ENCODE data around the gene BAG1. TPM values are rescaled to one million over a fixed set of nuclear protein-coding genes. Genes with fewer than 3 reads are reported as not detected.

BAG1 gene
- total RNA-seq, 1 experiment from 2014 or later, result 51.2 TPM

GRCh38 chr9:33309903-33310302 lies 45.4 kb upstream of the BAG1 start:
- Mint-ChIP-seq H3K36me3 (ENCODE audit: insufficient read depth, unreplicated experiment) (peaks cover 41% of the 10 kb centered on the region), H3K4me3 (ENCODE audit: unreplicated experiment) (no peak overlapping the region), H3K27me3 (ENCODE audit: insufficient read depth, unreplicated experiment) (no peaks in the 10 kb centered on the region), H3K27ac (ENCODE audit: unreplicated experiment) (no peak overlapping the region), H3K4me1 (ENCODE audit: low read depth, unreplicated experiment) (no peaks in the 10 kb centered on the region), H3K9me3 (ENCODE audit: unreplicated experiment) (no peaks in the 10 kb centered on the region)
- ChIA-PET CTCF (interaction anchor here (1.3 kb wide), 1 partner anchor 65 kb away, joined by 4 read pairs; no protein-coding TSS in a partner anchor), POLR2A (interaction anchor here (0.7 kb wide), 1 partner anchor 56 kb away, joined by 6 read pairs; no protein-coding TSS in a partner anchor)
- no peaks in the 10 kb centered on the region for H3K4me1 ChIP-seq
- no peak for TF ChIP-seq CTCF (IDR thresholded peaks at IDR 0.05; ENCODE audit: insufficient read depth in 1 of 2, low read depth in 1 of 2, low read length in 1 of 2, severe bottlenecking in 1 of 2, unreplicated experiment in 1 of 2)
- H3K36me3 ChIP-seq (ENCODE audit: control insufficient read depth, insufficient read depth, low read length), result peaks cover 2% of the 10 kb centered on the region; the same call in 1 of the 2 replicates
- intact Hi-C loops (cut with micrococcal nuclease; ENCODE audit: unreplicated experiment), result no loop called here
- no peak overlapping the region for H3K4me3 ChIP-seq (ENCODE audit: low read depth, low read length)
- no peaks in the 10 kb centered on the region for H3K27me3 ChIP-seq (replicated peaks; ENCODE audit: control insufficient read depth, insufficient read depth, low read length)
- no peak for DNase-seq
- H3K9me3 ChIP-seq, result no peaks in the 10 kb centered on the region; the same call in 1 of the 2 replicates
- no TSS peak for BruUV-seq (replicated peaks)

DNA sequence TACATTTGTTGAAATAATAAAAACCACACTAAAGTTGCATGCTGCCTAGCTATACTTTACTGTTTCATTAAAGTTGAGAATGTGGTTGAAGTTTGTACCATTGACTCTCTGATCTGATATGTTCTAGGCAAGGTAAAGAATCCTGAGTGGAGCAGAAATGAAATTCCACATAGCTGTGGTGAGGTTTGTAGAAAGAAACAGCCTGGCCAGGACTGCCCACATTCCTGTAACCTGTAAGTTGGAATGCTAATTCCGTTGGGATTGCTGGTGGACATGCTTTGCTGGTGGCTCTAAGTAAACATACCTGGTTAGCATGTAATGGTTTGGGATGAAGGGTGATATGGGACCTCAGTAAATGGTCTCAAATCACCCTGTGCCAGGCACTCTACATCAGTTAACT lies 42.6 kb upstream of the BAG1 start:
- H3K4me3 Mint-ChIP-seq (ENCODE audit: unreplicated experiment), result no peak overlapping the region
- TF ChIP-seq CTCF (IDR thresholded peaks at IDR 0.05; ENCODE audit: insufficient read depth in 1 of 2, low read depth in 1 of 2, low read length in 1 of 2, severe bottlenecking in 1 of 2, unreplicated experiment in 1 of 2), result no peak
- no peaks in the 10 kb centered on the region for H3K27me3 Mint-ChIP-seq (ENCODE audit: insufficient read depth, unreplicated experiment)
- no peaks in the 10 kb centered on the region; the same call in 1 of the 2 replicates for H3K9me3 ChIP-seq
- no peak overlapping the region for H3K27ac Mint-ChIP-seq (ENCODE audit: unreplicated experiment)
- H3K9me3 Mint-ChIP-seq (ENCODE audit: unreplicated experiment), result no peaks in the 10 kb centered on the region
- H3K4me3 ChIP-seq (ENCODE audit: low read depth, low read length), result no peak overlapping the region
- ChIA-PET CTCF (no interaction called here), POLR2A (no interaction called here)
- intact Hi-C loops (cut with micrococcal nuclease; ENCODE audit: unreplicated experiment), result no loop called here
- no peaks in the 10 kb centered on the region for H3K4me1 ChIP-seq
- H3K36me3 Mint-ChIP-seq (ENCODE audit: insufficient read depth, unreplicated experiment), result peaks cover 22% of the 10 kb centered on the region
- H3K4me1 Mint-ChIP-seq (ENCODE audit: low read depth, unreplicated experiment), result no peaks in the 10 kb centered on the region
- H3K36me3 ChIP-seq (ENCODE audit: control insufficient read depth, insufficient read depth, low read length), result peaks cover 4% of the 10 kb centered on the region
- no TSS peak for BruUV-seq (replicated peaks)
- no peaks in the 10 kb centered on the region for H3K27me3 ChIP-seq (replicated peaks; ENCODE audit: control insufficient read depth, insufficient read depth, low read length)
- no peak for DNase-seq

GRCh38 chr9:33306037-33306436 lies 41.5 kb upstream of the BAG1 start:
- CTCF ChIA-PET, result no interaction called here

More at GRCh38 chr9:33306037-33306436, 41.5 kb upstream of the BAG1 start:
- DNase-seq, result no peak
- no peaks in the 10 kb centered on the region for H3K27me3 ChIP-seq (replicated peaks; ENCODE audit: control insufficient read depth, insufficient read depth, low read length)
- intact Hi-C loops (cut with micrococcal nuclease; ENCODE audit: unreplicated experiment), result no loop called here
- TF ChIP-seq CTCF (IDR thresholded peaks at IDR 0.05; ENCODE audit: insufficient read depth in 1 of 2, low read depth in 1 of 2, low read length in 1 of 2, severe bottlenecking in 1 of 2, unreplicated experiment in 1 of 2), result no peak
- no peaks in the 10 kb centered on the region; the same call in 1 of the 2 replicates for H3K9me3 ChIP-seq
- H3K36me3 Mint-ChIP-seq (ENCODE audit: insufficient read depth, unreplicated experiment), result peaks cover 15% of the 10 kb centered on the region
- BruUV-seq (replicated peaks), result no TSS peak
- no peaks in the 10 kb centered on the region for H3K4me1 ChIP-seq
- H3K9me3 Mint-ChIP-seq (ENCODE audit: unreplicated experiment), result no peaks in the 10 kb centered on the region
- H3K27me3 Mint-ChIP-seq (ENCODE audit: insufficient read depth, unreplicated experiment), result no peaks in the 10 kb centered on the region
- H3K36me3 ChIP-seq (ENCODE audit: control insufficient read depth, insufficient read depth, low read length), result peaks cover 4% of the 10 kb centered on the region
- no peaks in the 10 kb centered on the region for H3K4me1 Mint-ChIP-seq (ENCODE audit: low read depth, unreplicated experiment)
- no peak overlapping the region for H3K27ac Mint-ChIP-seq (ENCODE audit: unreplicated experiment)
- POLR2A ChIA-PET, result no interaction called here
- no peak overlapping the region for H3K4me3 ChIP-seq (ENCODE audit: low read depth, low read length)
- no peak overlapping the region for H3K4me3 Mint-ChIP-seq (ENCODE audit: unreplicated experiment)

All from Caco-2 (cell line).